Measurements from ENCODE around the gene CPEB2. TPM values are rescaled to one million over a fixed set of nuclear protein-coding genes. Genes with fewer than 3 reads are reported as not detected.

CPEB2 gene
- total and polyA plus RNA-seq, 2 experiments from 2014 or later: 3.5 to 6.6 TPM

DNA sequence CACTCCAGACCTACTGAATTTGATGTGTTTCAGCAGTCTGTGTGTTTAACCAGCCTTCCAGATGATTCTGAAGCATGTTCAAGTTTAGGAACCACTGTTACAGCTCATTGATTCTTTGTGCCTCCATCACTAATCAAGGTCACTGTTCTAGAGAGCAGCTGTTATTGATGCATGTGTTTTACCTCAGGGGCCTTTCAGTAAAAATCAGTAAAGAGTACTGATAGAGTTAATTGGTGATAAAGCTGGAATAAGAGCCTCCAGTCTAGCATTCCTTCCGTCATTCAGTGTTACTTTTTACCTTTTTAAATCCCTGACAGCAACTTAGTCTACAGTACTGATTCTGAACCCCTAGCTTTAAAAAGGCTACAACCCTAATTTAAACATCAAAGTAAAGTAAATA lies 12.9 kb downstream of the CPEB2 start:
- H3K4me3 ChIP-seq: no peak overlapping the region
- H2AFZ ChIP-seq: no peak overlapping the region
- peaks cover 65% of the 10 kb centered on the region for H3K36me3 ChIP-seq (ENCODE audit: low read depth)
- H3K4me1 ChIP-seq (ENCODE audit: insufficient read depth): no peaks in the 10 kb centered on the region
- in situ Hi-C loops (cut with MboI): loop anchor here (25.0 kb wide), 2 partner anchors 1128 to 1378 kb away; partner anchors contain the start of gene BOD1L1
- WGBS, 2 experiments (ENCODE audit: low coverage in 1 of 2, low lambda C conversion rate in 2 of 2, missing lambda C conversion rate in 2 of 2): 97 to 100% methylated on average over 1 of the region's 1 CpG
- 0 out of 2 replicates have a peak, but pooled peaks cover 3% of the 10 kb centered on the region for H3F3A ChIP-seq (ENCODE audit: insufficient read depth)
- H3K27me3 ChIP-seq (replicated peaks; ENCODE audit: insufficient read depth): no peaks in the 10 kb centered on the region
- H3K79me2 ChIP-seq (ENCODE audit: insufficient read depth): peaks cover 98% of the 10 kb centered on the region
- no peak overlapping the region for H3K27ac ChIP-seq
- H4K20me1 ChIP-seq (ENCODE audit: insufficient read depth): 0 out of 2 replicates have a peak, but pooled peaks cover 6% of the 10 kb centered on the region
- H3K9ac ChIP-seq: no peak overlapping the region
- H3K9me3 ChIP-seq (ENCODE audit: low read depth): no peaks in the 10 kb centered on the region
- no peaks in the 10 kb centered on the region for H3K9me2 ChIP-seq (ENCODE audit: insufficient read depth)
- TF ChIP-seq EZH2 (IDR thresholded peaks at IDR 0.05; ENCODE audit: insufficient read depth, poor library complexity, severe bottlenecking) (no peak), EZH2phosphoT487 (IDR thresholded peaks at IDR 0.05; ENCODE audit: insufficient read depth, low read depth) (no peak)
- no peak for DNase-seq
- no peak overlapping the region for H3K4me2 ChIP-seq (ENCODE audit: unreplicated experiment)

DNA sequence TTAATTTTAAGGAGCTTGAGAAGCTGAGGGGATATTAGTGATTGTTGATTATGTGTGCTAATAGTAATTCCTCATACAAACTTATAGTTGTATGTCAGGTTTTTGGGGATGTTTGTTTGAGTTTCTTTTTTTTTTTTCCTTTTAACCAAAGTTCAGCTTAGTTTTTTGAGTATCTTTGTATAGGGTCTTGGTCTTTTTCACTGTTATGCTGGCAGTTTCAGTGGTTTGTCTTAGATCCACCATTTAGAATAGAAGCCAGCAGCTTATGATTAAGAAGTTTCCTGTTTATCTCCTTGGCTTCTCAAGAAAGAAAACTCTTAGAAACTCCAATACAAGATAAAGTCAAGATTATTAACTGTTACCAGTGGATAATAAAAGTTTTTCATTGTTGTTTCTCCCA lies 16.1 kb downstream of the CPEB2 start:
- Histone ChIP-seq H3K9me3 (ENCODE audit: low read depth) (no peaks in the 10 kb centered on the region), H3K9ac (no peak overlapping the region), H3K79me2 (ENCODE audit: insufficient read depth) (peaks cover 99% of the 10 kb centered on the region), H4K20me1 (ENCODE audit: insufficient read depth) (0 out of 2 replicates have a peak, but pooled peaks cover 6% of the 10 kb centered on the region), H2AFZ (no peak overlapping the region), H3K4me3 (no peak overlapping the region), H3K27me3 (replicated peaks; ENCODE audit: insufficient read depth) (no peaks in the 10 kb centered on the region), H3K4me2 (ENCODE audit: unreplicated experiment) (no peak overlapping the region), H3K9me2 (ENCODE audit: insufficient read depth) (no peaks in the 10 kb centered on the region), H3K36me3 (ENCODE audit: low read depth) (peaks cover 48% of the 10 kb centered on the region), H3K27ac (no peak overlapping the region), H3K4me1 (ENCODE audit: insufficient read depth) (0 out of 2 replicates have a peak, but pooled peaks cover 15% of the 10 kb centered on the region), H3F3A (ENCODE audit: insufficient read depth) (0 out of 2 replicates have a peak, but pooled peaks cover 7% of the 10 kb centered on the region)
- TF ChIP-seq EZH2 (IDR thresholded peaks at IDR 0.05; ENCODE audit: insufficient read depth, poor library complexity, severe bottlenecking): no peak
- no peak for TF ChIP-seq EZH2phosphoT487 (IDR thresholded peaks at IDR 0.05; ENCODE audit: insufficient read depth, low read depth)
- in situ Hi-C loops (cut with MboI): loop anchor here (25.0 kb wide), 2 partner anchors 1131 to 1381 kb away; partner anchors contain the start of gene BOD1L1
- DNase-seq: no peak

DNA sequence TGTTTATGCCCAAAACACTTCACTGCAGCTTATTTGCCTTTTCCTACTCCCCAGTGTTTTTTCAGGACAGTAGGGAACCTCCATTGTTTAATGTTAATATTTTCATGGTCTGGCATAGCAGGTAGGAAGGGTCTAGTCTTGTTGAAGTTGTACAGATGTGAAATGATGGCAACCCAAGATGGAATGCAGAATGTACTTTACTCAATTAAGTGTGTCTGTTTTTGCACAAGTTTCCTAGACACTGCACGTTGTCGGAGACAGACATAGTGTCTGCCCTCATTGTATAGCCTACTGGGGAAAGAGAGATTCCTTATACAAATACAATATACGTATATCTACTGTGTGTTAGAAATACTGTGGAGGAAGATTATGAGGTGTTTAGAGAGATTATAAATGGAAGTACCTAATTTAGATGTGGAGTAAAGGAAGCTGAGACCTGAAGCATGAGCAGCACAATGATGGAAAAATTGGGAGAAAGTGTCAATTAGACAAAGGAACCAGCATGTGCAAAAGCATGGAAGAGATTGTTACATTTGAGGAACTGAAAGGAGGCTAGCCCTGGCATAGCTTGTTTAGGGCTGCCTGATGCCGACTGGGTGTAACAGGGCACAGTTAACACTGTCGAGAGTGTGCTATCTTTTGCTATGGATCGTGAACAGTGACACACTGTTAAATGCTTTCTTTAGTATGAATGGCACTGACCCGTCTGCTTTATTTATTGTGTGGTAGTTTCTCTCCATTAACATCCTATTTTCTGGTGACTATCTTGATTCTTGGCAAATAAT lies 18.4 kb downstream of the CPEB2 start:
- Histone ChIP-seq H3K4me3 (no peak overlapping the region), H3K27ac (no peak overlapping the region), H3K27me3 (replicated peaks; ENCODE audit: insufficient read depth) (no peaks in the 10 kb centered on the region), H3K36me3 (ENCODE audit: low read depth) (peaks cover 36% of the 10 kb centered on the region), H4K20me1 (ENCODE audit: insufficient read depth) (no peaks in the 10 kb centered on the region), H3K9ac (no peak overlapping the region), H3K79me2 (ENCODE audit: insufficient read depth) (peaks cover 99% of the 10 kb centered on the region), H3K9me2 (ENCODE audit: insufficient read depth) (no peaks in the 10 kb centered on the region), H3K4me1 (ENCODE audit: insufficient read depth) (peaks cover 25% of the 10 kb centered on the region), H3F3A (ENCODE audit: insufficient read depth) (0 out of 2 replicates have a peak, but pooled peaks cover 10% of the 10 kb centered on the region), H3K4me2 (ENCODE audit: unreplicated experiment) (no peak overlapping the region), H2AFZ (no peak overlapping the region), H3K9me3 (ENCODE audit: low read depth) (no peaks in the 10 kb centered on the region)
- no peak for DNase-seq
- WGBS, 2 experiments (ENCODE audit: low coverage in 1 of 2, low lambda C conversion rate in 2 of 2, missing lambda C conversion rate in 2 of 2): 96 to 99% methylated on average over 7 of the region's 7 CpGs
- in situ Hi-C loops (cut with MboI): loop anchor here (25.0 kb wide), 2 partner anchors 1133 to 1383 kb away; partner anchors contain the start of gene BOD1L1
- TF ChIP-seq EZH2phosphoT487 (IDR thresholded peaks at IDR 0.05; ENCODE audit: insufficient read depth, low read depth) (no peak), EZH2 (IDR thresholded peaks at IDR 0.05; ENCODE audit: insufficient read depth, poor library complexity, severe bottlenecking) (no peak)

- in situ Hi-C loops (cut with MboI): loop anchor here (25.0 kb wide), 2 partner anchors 1134 to 1384 kb away; partner anchors contain the start of gene BOD1L1
- 27 to 36% methylated on average over 2 of the region's 2 CpGs for WGBS, 2 experiments (ENCODE audit: low coverage in 1 of 2, low lambda C conversion rate in 2 of 2, missing lambda C conversion rate in 2 of 2)
- Histone ChIP-seq H4K20me1 (ENCODE audit: insufficient read depth) (no peaks in the 10 kb centered on the region), H3F3A (ENCODE audit: insufficient read depth) (0 out of 2 replicates have a peak, but pooled peaks cover 10% of the 10 kb centered on the region), H3K79me2 (ENCODE audit: insufficient read depth) (peaks cover 99% of the 10 kb centered on the region), H3K4me3 (no peak overlapping the region), H3K36me3 (ENCODE audit: low read depth) (peaks cover 32% of the 10 kb centered on the region), H2AFZ (no peak overlapping the region), H3K4me1 (ENCODE audit: insufficient read depth) (peaks cover 25% of the 10 kb centered on the region), H3K4me2 (ENCODE audit: unreplicated experiment) (no peak overlapping the region), H3K27me3 (replicated peaks; ENCODE audit: insufficient read depth) (no peaks in the 10 kb centered on the region), H3K9ac (no peak overlapping the region), H3K9me3 (ENCODE audit: low read depth) (no peaks in the 10 kb centered on the region), H3K9me2 (ENCODE audit: insufficient read depth) (no peaks in the 10 kb centered on the region), H3K27ac (no peak overlapping the region)
- no peak for DNase-seq
- TF ChIP-seq EZH2phosphoT487 (IDR thresholded peaks at IDR 0.05; ENCODE audit: insufficient read depth, low read depth) (no peak), EZH2 (IDR thresholded peaks at IDR 0.05; ENCODE audit: insufficient read depth, poor library complexity, severe bottlenecking) (no peak)
Measured at GRCh38 chr4:15021311-15021710, 19.0 kb downstream of the CPEB2 start.
